GM18868 (cell line): ENCODE data around the gene SLC2A8.

Experiments
- ATAC-seq: cut with Tn5 transposase; IDR thresholded peaks from one replicate; pipeline ENCODE4 v1.9.1; 2021; ENCODE audit warnings: mild to moderate bottlenecking, moderate library complexity; ENCODE audit not compliant: unreplicated experiment

Gene SLC2A8

DNA sequence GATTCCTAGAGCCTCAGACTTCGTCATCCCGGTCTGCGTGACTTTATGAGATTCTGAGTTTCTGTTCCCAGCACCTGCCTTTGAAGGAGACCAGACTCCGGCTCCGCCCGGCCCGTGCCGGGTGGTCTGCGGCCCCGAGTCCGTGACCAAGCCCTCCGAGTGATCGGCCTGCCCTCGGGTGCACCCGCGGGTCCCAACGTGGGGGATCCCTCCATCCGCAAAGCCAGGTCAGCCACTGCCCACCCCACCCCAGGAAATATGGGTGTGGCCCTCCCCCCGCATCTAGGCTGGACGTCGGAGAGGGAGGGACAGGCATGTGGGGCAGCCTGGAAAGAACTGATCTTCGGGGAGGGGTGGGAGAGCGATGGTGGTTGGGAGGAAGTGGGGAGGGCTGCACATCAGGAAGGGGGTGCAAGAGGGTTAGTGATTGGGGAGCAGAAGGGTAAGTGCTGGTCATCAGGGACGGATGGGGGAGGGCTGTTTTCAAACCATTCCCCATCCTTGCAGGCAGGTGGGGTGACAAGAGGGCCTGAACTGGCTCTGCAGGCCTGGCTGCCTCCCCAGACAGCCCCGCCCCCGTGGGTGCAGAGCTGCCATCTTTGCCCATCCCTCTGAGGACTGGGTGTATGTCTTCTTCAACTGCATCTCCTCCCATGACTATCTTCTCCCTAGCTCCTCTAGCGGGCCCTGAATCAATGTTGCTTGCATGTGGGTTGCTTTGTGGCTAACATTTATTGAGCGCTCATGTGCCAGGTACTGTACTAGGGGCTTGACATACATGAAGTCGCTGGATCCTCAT is 55.1 kb downstream of the SLC2A8 start:
- ATAC-seq: peak; percentile 16

DNA sequence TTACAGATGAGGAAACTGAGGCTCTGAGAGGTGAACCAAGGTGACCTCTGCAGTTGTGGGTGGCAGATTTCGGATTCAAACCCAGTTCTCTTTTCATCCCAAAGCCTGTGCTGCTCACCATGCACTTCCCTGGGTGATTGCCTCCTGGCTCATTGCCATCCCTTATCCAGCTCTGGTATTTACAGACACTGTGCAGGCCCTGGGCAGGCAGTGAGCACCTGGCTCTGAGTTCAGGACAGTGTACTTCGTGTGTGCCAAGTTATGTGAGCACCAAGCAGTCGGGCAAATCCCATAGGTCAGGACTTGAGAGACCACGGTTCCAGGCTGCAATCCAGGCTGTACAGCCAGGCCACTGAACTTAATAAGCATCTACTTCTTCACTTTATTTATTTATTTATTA is 55.7 kb downstream of the SLC2A8 start:
- ATAC-seq: no peak

DNA sequence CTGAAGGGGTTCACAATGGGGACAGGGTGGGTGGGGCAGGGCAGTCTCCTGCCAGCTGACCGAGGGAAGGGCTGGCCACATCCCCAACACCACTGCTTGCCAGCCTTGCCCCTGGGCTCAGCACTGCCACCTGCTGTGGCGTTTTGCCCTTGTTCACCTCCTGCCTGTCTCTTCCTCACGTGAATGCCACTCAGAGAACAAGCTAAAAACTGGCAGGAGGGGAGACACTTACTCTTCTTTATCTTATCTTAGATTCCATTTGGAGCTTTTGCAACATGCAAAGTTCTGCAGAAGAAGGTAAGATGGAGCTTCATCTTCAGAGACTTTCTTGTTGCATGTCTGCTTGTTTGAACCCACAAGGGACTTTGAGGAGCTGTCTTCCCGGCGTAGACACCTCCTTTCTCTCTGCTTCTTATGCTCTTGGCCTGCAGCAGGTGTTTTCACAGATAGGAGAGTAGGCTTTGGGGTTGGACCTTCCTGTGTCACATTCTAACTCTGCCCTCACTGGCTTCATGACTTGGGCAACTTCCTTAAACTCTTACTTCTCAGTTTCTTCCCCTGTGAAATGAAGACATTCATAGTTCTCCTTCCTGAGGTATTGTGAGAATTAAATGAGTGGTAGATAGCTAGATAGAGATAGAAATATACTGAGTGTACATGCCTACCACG is 58.5 kb downstream of the SLC2A8 start:
- no peak for ATAC-seq

DNA sequence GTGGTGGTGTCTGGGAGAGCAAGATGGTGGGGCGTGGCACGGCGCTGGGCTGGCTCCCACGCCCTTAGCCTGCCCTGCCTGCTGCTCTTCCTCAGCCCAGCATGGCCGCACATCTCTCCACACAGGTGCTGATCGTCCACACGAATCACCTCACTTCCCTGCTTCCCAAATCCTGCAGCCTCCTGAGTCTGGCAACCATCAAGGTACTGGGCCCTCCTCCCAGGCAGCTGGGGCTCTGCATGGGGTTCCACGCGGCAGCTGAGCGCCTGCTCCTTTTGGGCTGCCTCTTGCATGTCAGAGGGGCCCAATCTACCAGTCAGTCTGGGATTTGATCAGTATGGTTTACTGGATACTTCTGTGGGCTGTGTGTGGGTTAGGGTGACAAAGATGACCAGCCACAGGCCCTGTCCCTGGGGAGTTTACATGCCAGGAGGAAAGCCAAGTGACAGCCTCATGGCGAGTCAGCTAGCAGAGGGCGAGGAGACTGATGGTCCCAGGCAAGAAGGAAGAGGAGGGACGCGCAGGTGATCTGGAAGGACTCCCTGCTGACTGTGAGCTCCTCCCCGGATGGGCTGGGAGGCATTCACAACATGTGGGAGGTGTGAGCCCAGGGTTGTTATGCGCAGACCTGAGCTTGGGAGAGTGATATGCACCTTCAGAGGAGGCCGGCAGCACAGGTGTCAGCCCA is 60.4 kb downstream of the SLC2A8 start:
- no peak for ATAC-seq
